Endothelial cell of umbilical vein (primary cell): ENCODE measurements around the gene HAL. TPM values are rescaled to one million over a fixed set of nuclear protein-coding genes. Genes with fewer than 3 reads are reported as not detected.

ENCODE experiments used
- BruUV-seq: library from RNA; stranded (reverse); fragments of 400-500 nt; replicated peaks from 2 replicates; lab custom pipeline; 2021; lab: Mats Ljungman, UMichigan
- CTCF ChIA-PET: fragments of 300-600, 350-600 bp; sonication (Branson Sonifier 250); formaldehyde crosslinking; loops from one replicate; lab custom pipeline; 2021; ENCODE audit warnings: antibody characterized with exemption, inconsistent platforms; lab: Charles Lee
- POLR2A ChIA-PET: fragments of 300-600, 350-600 bp; sonication (Branson Sonifier 250); formaldehyde crosslinking; loops from one replicate; lab custom pipeline; 2021; ENCODE audit warnings: antibody characterized with exemption, inconsistent platforms; lab: Charles Lee
- DNase-seq: peaks from one replicate; pipeline ENCODE4 v3.0.0-alpha.2; 2011; ENCODE audit warnings: low read depth, low spot score
- FAIRE-seq: peaks from 2 replicates; lab custom pipeline; 2011; peaks lifted over from hg19 to GRCh38; lab: Jason Lieb, UNC
- H2AFZ ChIP-seq: 2 replicates; pipeline ENCODE4 v1.6.0; 2012; ENCODE audit warnings: low read depth, low read length, control low read depth, inconsistent platforms
- H3K27ac ChIP-seq: 2 replicates; pipeline ENCODE4 v1.5.1; 2011; ENCODE audit warnings: low read depth, mild to moderate bottlenecking, control low read depth, low read length, moderate library complexity; ENCODE audit not compliant: insufficient read depth
- H3K27me3 ChIP-seq, 2 experiments: 2 replicates each; pipeline versions ENCODE4 v1.6.0 to v1.6.1; 2011; ENCODE audit warnings: low read length in 2 of 2, mixed read lengths in 1 of 2; ENCODE audit not compliant: control insufficient read depth in 2 of 2, insufficient read depth in 2 of 2
- H3K36me3 ChIP-seq, 2 experiments: 2 replicates in 1 of 2; 3 replicates in 1 of 2; pipeline ENCODE4 v1.5.1; 2011; ENCODE audit warnings: low read length in 2 of 2, mild to moderate bottlenecking in 1 of 2, moderate library complexity in 1 of 2; ENCODE audit not compliant: control insufficient read depth in 2 of 2, insufficient read depth in 2 of 2; ENCODE audit errors: extremely low read depth in 1 of 2
- H3K4me1 ChIP-seq: 3 replicates; pipeline ENCODE4 v1.5.1; 2011; ENCODE audit warnings: mild to moderate bottlenecking, low read length; ENCODE audit not compliant: control insufficient read depth, insufficient read depth; ENCODE audit errors: extremely low read depth
- H3K4me2 ChIP-seq: 2 replicates; pipeline ENCODE4 v1.6.1; 2011; ENCODE audit warnings: low read length, control low read depth, mixed read lengths; ENCODE audit not compliant: insufficient read depth
- H3K4me3 ChIP-seq, 3 experiments: fragments of 200-600 bp in 1 of 3; sonication (generic), shearing (Covaris generic) in 1 of 3; replicated peaks in 1 of 3; 2 replicates each; pipeline ENCODE4 v1.5.1; 2011 to 2016; ENCODE audit warnings: control low read depth in 3 of 3, low read length in 3 of 3, mild to moderate bottlenecking in 2 of 3, inconsistent platforms in 1 of 3, low read depth in 1 of 3, moderate library complexity in 1 of 3; ENCODE audit not compliant: insufficient read depth in 1 of 3
- H3K79me2 ChIP-seq: 2 replicates; pipeline ENCODE4 v1.6.0; 2012; ENCODE audit warnings: low read length, inconsistent platforms; ENCODE audit not compliant: control insufficient read depth, insufficient read depth
- H3K9ac ChIP-seq: replicated peaks from 2 replicates; pipeline ENCODE3; 2011; ENCODE audit warnings: low read length, control low read depth; ENCODE audit not compliant: insufficient read depth; ENCODE audit errors: extremely low read depth
- H3K9me1 ChIP-seq: replicated peaks from 3 replicates; pipeline ENCODE4 v1.6.0; 2011; ENCODE audit warnings: mild to moderate bottlenecking, low read length; ENCODE audit not compliant: control insufficient read depth, insufficient read depth; ENCODE audit errors: extremely low read depth
- H3K9me3 ChIP-seq: replicated peaks from 2 replicates; pipeline ENCODE4 v1.5.1; 2012; ENCODE audit warnings: low read length, inconsistent platforms; ENCODE audit not compliant: control insufficient read depth, insufficient read depth
- H4K20me1 ChIP-seq: replicated peaks from 2 replicates; pipeline ENCODE3; 2011; ENCODE audit warnings: mild to moderate bottlenecking, low read length; ENCODE audit not compliant: control insufficient read depth, insufficient read depth; ENCODE audit errors: extremely low read depth
- EZH2 ChIP-seq: IDR thresholded peaks from 2 replicates; pipeline ENCODE4 v1.6.1; 2012; ENCODE audit warnings: borderline replicate concordance, low read depth, mild to moderate bottlenecking, moderate library complexity, low read length, inconsistent platforms; ENCODE audit not compliant: severe bottlenecking
- FOS ChIP-seq: IDR thresholded peaks from 2 replicates; pipeline ENCODE4 v1.6.1; 2011; ENCODE audit warnings: mild to moderate bottlenecking, low read length, moderate library complexity, borderline replicate concordance; ENCODE audit not compliant: insufficient read depth
- GATA2 ChIP-seq: IDR thresholded peaks from 2 replicates; pipeline ENCODE4 v1.7.0; 2011; ENCODE audit warnings: low read depth, mild to moderate bottlenecking, moderate library complexity, mixed read lengths, low read length; ENCODE audit not compliant: insufficient read length, insufficient read depth
- JUN ChIP-seq: IDR thresholded peaks from 2 replicates; pipeline ENCODE4 v1.6.1; 2011; ENCODE audit warnings: borderline replicate concordance, low read depth; ENCODE audit not compliant: insufficient read length, insufficient read depth
- MYC ChIP-seq: IDR thresholded peaks from one replicate; pipeline ENCODE4 v1.6.1; 2011; ENCODE audit warnings: mild to moderate bottlenecking, low read depth, low read length
- POLR2A ChIP-seq: IDR thresholded peaks from 2 replicates; pipeline ENCODE4 v1.6.1; 2012; ENCODE audit warnings: low read depth, mild to moderate bottlenecking, control low read depth, low read length
- POLR2AphosphoS5 ChIP-seq: IDR thresholded peaks from 2 replicates; pipeline ENCODE4 v1.6.1; 2012; ENCODE audit warnings: low read depth, mild to moderate bottlenecking, control low read depth, low read length, moderate library complexity; ENCODE audit not compliant: insufficient read depth
- dilution Hi-C: fragments of 300-500 bp; cut with MboI; formaldehyde crosslinking; loops from one replicate; pipeline ENCODE4 v1.15.0; 2019; ENCODE audit warnings: low sequenced_read_pairs; ENCODE audit not compliant: extremely low pct_ligation_motif_present
- intact Hi-C: fragments of 100-400 bp; cut with micrococcal nuclease; formaldehyde crosslinking; loops from one replicate; pipeline ENCODE4 v1.10.0; 2022
- polyA plus RNA-seq, 4 experiments: library from polyadenylated mRNA; depleted of rRNA in 3 of 4; stranded (reverse) in 3 of 4; unstranded in 1 of 4; fragments of >200 nt; gene quantifications; 2 replicates each; pipeline versions ENCODE4 v1.2.1 to v1.2.3, GENCODE V29; 2011 to 2012; ENCODE audit warnings: missing spikeins in 1 of 4
- total RNA-seq: library from RNA; stranded (reverse); gene quantifications from 2 replicates; pipeline ENCODE4 v1.2.3, GENCODE V29; 2021
- TF ChIP-seq, protein P1 (sequence below): IDR thresholded peaks from 2 replicates; pipeline ENCODE4 v1.6.1; 2011; ENCODE audit not compliant: insufficient read depth, insufficient read length
- TF ChIP-seq, protein P2 (sequence below), 2 donors: IDR thresholded peaks; 1 replicate in 1 of 2; 2 replicates in 1 of 2; pipeline ENCODE4 v1.5.1; 2011; ENCODE audit warnings: low read length in 2 of 2, mild to moderate bottlenecking in 2 of 2, moderate library complexity in 2 of 2, control low read depth in 1 of 2, inconsistent platforms in 1 of 2, low read depth in 1 of 2; ENCODE audit not compliant: insufficient read depth in 1 of 2; ENCODE audit errors: extremely low read depth in 1 of 2

Gene HAL
- total and polyA plus RNA-seq, 2 donors (not counting 3 experiments of a cell fraction or from before 2014, with no cell fraction given) = 0.18 to 0.62 TPM

DNA sequence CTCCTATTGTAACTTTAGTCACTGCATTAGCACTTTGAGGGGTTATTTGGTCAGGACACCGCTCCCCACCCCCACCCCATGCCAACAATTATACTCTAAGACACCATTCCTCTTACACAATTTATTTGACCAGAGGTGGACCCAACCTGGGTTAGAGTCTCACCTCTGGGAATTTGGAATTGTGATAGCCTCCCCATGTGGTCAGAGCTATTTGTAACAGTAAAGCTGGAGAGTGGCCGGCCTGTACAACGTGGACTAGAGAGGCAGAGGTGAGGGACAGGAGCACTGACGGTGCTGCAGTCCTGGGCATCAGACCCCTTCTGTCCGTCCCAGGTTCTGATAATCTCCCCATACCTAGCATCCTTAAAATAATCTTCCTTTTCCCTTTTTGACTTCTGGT, 3.3 kb upstream of the HAL start:
- dilution Hi-C loops (no loop called here), intact Hi-C loops (loop anchor here (2.0 kb wide), 1 partner anchor 417 kb away; no protein-coding TSS in a partner anchor)
- H3K4me2 ChIP-seq = no peak overlapping the region
- no peak overlapping the region for H3K9ac ChIP-seq
- H3K9me3 ChIP-seq = no peaks in the 10 kb centered on the region
- BruUV-seq = no TSS peak
- no peak for FAIRE-seq
- H3K4me1 ChIP-seq = no peaks in the 10 kb centered on the region
- H3K27me3 ChIP-seq = no peaks in the 10 kb centered on the region
- CTCF ChIA-PET = interaction anchor here (0.9 to 4.8 kb wide), 20 partner anchors 8 to 425 kb away, joined by 3 to 126 read pairs (median 6); partner anchors contain the start of genes AMDHD1 and CCDC38
- no peak overlapping the region for H3K27ac ChIP-seq
- peaks cover 4 to 6% of the 10 kb centered on the region in 2 experiments for H3K36me3 ChIP-seq
- POLR2A ChIA-PET = no interaction called here
- DNase-seq = no peak
- no peaks in the 10 kb centered on the region for H3K9me1 ChIP-seq
- H3K4me3 ChIP-seq = no peak overlapping the region
- no peaks in the 10 kb centered on the region for H3K79me2 ChIP-seq
- TF ChIP-seq, protein P1, sequence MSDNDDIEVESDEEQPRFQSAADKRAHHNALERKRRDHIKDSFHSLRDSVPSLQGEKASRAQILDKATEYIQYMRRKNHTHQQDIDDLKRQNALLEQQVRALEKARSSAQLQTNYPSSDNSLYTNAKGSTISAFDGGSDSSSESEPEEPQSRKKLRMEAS = no peak
- TF ChIP-seq JUN (no peak), POLR2AphosphoS5 (no peak), EZH2 (no peak), MYC (no peak), GATA2 (no peak), FOS (no peak), POLR2A (no peak)
- TF ChIP-seq, protein P2, sequence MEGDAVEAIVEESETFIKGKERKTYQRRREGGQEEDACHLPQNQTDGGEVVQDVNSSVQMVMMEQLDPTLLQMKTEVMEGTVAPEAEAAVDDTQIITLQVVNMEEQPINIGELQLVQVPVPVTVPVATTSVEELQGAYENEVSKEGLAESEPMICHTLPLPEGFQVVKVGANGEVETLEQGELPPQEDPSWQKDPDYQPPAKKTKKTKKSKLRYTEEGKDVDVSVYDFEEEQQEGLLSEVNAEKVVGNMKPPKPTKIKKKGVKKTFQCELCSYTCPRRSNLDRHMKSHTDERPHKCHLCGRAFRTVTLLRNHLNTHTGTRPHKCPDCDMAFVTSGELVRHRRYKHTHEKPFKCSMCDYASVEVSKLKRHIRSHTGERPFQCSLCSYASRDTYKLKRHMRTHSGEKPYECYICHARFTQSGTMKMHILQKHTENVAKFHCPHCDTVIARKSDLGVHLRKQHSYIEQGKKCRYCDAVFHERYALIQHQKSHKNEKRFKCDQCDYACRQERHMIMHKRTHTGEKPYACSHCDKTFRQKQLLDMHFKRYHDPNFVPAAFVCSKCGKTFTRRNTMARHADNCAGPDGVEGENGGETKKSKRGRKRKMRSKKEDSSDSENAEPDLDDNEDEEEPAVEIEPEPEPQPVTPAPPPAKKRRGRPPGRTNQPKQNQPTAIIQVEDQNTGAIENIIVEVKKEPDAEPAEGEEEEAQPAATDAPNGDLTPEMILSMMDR (IDR thresholded peaks at IDR 0.05; ENCODE audit: extremely low read depth in 1 of 2, insufficient read depth in 1 of 2, low read depth in 1 of 2, low read length in 2 of 2) = no peak
- H2AFZ ChIP-seq = no peak overlapping the region
- no peaks in the 10 kb centered on the region for H4K20me1 ChIP-seq
